ENCODE data around the gene CNTN6.

DNA sequence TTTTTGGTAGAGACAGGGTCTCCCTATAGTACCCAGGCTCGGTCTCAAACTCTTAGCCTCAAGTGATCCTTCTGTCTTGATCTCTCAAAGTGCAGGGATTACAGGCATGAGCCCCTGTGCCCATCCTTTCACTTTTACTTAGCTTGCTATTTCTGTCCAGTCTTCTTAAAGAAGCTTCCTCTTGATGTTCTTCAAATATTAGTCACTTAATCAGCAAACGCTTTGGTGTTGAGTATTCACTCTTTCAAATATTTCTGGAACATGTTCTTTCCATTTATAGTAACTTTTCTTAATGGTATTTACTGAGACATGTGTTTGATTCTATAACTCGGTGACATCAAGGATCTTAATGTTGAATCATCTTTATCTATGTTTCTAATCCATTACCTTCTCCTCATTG lies 122.1 kb downstream of the CNTN6 start:
- TF ChIP-seq, protein P1, sequence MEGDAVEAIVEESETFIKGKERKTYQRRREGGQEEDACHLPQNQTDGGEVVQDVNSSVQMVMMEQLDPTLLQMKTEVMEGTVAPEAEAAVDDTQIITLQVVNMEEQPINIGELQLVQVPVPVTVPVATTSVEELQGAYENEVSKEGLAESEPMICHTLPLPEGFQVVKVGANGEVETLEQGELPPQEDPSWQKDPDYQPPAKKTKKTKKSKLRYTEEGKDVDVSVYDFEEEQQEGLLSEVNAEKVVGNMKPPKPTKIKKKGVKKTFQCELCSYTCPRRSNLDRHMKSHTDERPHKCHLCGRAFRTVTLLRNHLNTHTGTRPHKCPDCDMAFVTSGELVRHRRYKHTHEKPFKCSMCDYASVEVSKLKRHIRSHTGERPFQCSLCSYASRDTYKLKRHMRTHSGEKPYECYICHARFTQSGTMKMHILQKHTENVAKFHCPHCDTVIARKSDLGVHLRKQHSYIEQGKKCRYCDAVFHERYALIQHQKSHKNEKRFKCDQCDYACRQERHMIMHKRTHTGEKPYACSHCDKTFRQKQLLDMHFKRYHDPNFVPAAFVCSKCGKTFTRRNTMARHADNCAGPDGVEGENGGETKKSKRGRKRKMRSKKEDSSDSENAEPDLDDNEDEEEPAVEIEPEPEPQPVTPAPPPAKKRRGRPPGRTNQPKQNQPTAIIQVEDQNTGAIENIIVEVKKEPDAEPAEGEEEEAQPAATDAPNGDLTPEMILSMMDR (conservative IDR thresholded peaks at IDR 0.05; ENCODE audit: low read depth, low read length), result no peak
- TF ChIP-seq FOS (IDR thresholded peaks at IDR 0.05; ENCODE audit: low read depth, low read length), result no peak
- TF ChIP-seq BHLHE40 (IDR thresholded peaks at IDR 0.05; ENCODE audit: low read depth, low read length), result no peak
- no peak for TF ChIP-seq MAZ (IDR thresholded peaks at IDR 0.05; ENCODE audit: borderline replicate concordance, low read depth, low read length)
